Activated CD8-positive, alpha-beta memory T cell treated with anti-CD3 and anti-CD28 coated beads for 24 hours (primary cell): ENCODE measurements around the gene PCAT7.
A peak's percentile ranks its signal among the peaks of the same experiment; 100 is the strongest.

ENCODE experiments used
- DNase-seq: peaks from one replicate; pipeline ENCODE4 v3.0.0-alpha.2; 2020

Gene PCAT7

GRCh38 chr9:94606646-94607422 lies 52.0 kb downstream of the PCAT7 start:
- DNase-seq = no peak

- no peak for DNase-seq
Measured at GRCh38 chr9:94607423-94607691, 52.5 kb downstream of the PCAT7 start.

DNA sequence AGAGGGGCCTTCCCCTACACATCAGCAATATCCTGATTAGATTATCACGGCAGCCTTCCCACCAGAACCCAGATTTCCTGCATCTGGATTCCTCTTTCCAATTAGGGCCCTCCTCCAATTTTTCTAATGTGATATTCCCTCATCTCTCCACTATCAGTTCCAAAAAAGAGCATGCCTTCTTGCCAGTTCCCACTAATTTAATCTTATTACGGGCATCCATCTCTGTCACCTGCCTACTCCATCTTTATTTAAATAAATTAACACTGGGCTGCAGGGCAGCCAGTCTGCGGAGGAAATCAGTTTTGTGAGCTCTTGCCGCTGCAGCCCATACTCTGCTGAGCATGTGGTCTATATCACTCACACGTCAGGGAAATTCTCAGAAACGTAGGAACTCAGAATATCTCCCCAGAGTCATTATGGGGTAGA lies 55.3 kb downstream of the PCAT7 start:
- no peak for DNase-seq

DNA sequence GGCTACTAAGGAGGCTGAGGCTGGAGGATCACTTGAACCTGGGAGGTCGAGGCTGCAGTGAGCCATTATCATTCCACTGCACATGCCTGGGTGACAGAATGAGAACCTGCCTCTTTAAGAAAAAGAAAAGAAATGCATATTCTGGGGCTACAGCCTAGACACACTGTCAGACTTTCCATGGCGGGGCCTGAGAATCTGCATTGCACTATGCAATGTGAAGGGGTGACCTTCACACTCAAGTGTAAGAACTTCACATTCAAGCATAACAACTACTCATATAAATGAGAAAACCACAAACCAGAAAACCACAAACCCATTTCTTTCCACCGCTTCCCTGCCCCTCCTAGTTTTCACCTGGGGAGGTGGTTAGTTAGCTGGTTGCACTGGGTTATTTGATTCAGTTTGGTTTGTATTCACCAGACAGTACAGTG lies 56.8 kb downstream of the PCAT7 start:
- peak; percentile 78 for DNase-seq

DNA sequence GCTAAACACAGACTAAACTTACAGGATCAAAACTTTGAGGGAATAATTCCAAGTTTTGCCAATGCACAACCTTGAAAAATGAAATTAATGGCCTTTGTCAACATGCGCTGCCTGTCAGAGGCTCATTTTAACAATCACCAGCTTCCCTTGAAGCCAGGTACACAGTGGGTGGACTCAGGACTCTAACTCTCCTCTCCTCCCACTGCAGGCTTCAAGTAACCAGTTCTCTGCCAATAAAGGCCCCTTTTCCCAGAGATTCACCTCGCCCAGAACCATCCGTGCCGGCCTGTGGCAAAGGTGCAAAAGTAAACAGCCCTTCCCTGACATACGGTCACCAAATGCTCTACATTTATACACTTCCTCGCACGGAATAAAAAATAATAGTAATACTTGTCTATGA lies 57.2 kb downstream of the PCAT7 start:
- DNase-seq = no peak

- no peak for DNase-seq
Measured at GRCh38 chr9:94613003-94613402, 58.1 kb downstream of the PCAT7 start.

GRCh38 chr9:94619026-94619425 lies 64.1 kb downstream of the PCAT7 start:
- DNase-seq = no peak
